ELR (cell line): ENCODE measurements around the gene UTS2R.
"Not testable (repeated sequence)": the region's sequence is repeated elsewhere in the genome, so short reads cannot be mapped to it uniquely, and the experiment has no call there.

Source experiments
- DNase-seq: peaks from one replicate; pipeline ENCODE4 v3.0.0-alpha.2; 2015; ENCODE audit warnings: low read depth

UTS2R gene

GRCh38 chr17:82408288-82408937 is 36.8 kb downstream of the UTS2R start:
- no peak for DNase-seq

GRCh38 chr17:82408938-82409318 is 37.4 kb downstream of the UTS2R start:
- no peak for DNase-seq

GRCh38 chr17:82410014-82410716 is 38.6 kb downstream of the UTS2R start:
- no peak for DNase-seq

- no peak for DNase-seq
These were observed 40.0 kb downstream of the UTS2R start for GRCh38 chr17:82411396-82412053.

GRCh38 chr17:82412081-82412480 is 40.5 kb downstream of the UTS2R start:
- DNase-seq = not testable (repeated sequence)

GRCh38 chr17:82412535-82413520 is 41.3 kb downstream of the UTS2R start:
- no peak for DNase-seq

- DNase-seq = peak; percentile 77
These were observed 43.1 kb downstream of the UTS2R start for GRCh38 chr17:82414548-82415281.

GRCh38 chr17:82415336-82415735 is 43.8 kb downstream of the UTS2R start:
- DNase-seq = no peak

- no peak for DNase-seq
These were observed 44.2 kb downstream of the UTS2R start for GRCh38 chr17:82415786-82416185.

GRCh38 chr17:82416264-82416663 is 44.7 kb downstream of the UTS2R start:
- no peak for DNase-seq

- peak; percentile 52 for DNase-seq
These were observed 45.2 kb downstream of the UTS2R start for GRCh38 chr17:82416771-82417170.

GRCh38 chr17:82418001-82418986 is 46.7 kb downstream of the UTS2R start, which contains the start of the genes HEXD and OGFOD3:
HEXD (plus strand) TSS chr17:82418347; CDS start chr17:82419800, 1,453 bp downstream.
OGFOD3 (minus strand) TSS chr17:82418586; CDS start chr17:82418485, 101 bp downstream.
- DNase-seq = peak; percentile 90

GRCh38 chr17:82419540-82419939 is 48.0 kb downstream of the UTS2R start:
- DNase-seq = peak; percentile 27

- peak; percentile 77 for DNase-seq
These were observed 52.7 kb downstream of the UTS2R start for GRCh38 chr17:82424001-82424862.

- no peak for DNase-seq
These were observed 53.2 kb downstream of the UTS2R start for GRCh38 chr17:82424863-82425159.
